Mammary epithelial cell (primary cell): ENCODE measurements around the gene SERTAD2.

Experiments used
- CTCF ChIP-seq, 2 donors: IDR thresholded peaks in 1 of 2; conservative IDR thresholded peaks in 1 of 2; 2 replicates each; pipeline ENCODE4 v1.5.1; 2011 to 2012; ENCODE audit warnings: inconsistent platforms in 2 of 2, low read length in 2 of 2, mild to moderate bottlenecking in 2 of 2, control low read depth in 1 of 2, low read depth in 1 of 2; ENCODE audit not compliant: insufficient read depth in 1 of 2; ENCODE audit errors: extremely low read depth in 1 of 2
- EZH2 ChIP-seq: IDR thresholded peaks from 2 replicates; pipeline ENCODE4 v1.6.1; 2012; ENCODE audit warnings: low read length, inconsistent platforms, borderline replicate concordance

- no peak for TF ChIP-seq CTCF (conservative IDR thresholded peaks at IDR 0.05 in 1 of 2, IDR thresholded peaks at IDR 0.05 in 1 of 2; ENCODE audit: extremely low read depth in 1 of 2, insufficient read depth in 1 of 2, low read depth in 1 of 2, low read length in 2 of 2)
- no peak for TF ChIP-seq EZH2
Observed at GRCh38 chr2:64649626-64650025, 4.1 kb downstream of the SERTAD2 start.
